D721Med (cell line): Measurements from ENCODE around the gene APOL3.

Experiments used
- DNase-seq: peaks from one replicate; pipeline ENCODE4 v3.0.0; 2011; ENCODE audit warnings: low spot score; ENCODE audit not compliant: insufficient read length
- FAIRE-seq: peaks from 2 replicates; lab custom pipeline; 2011; peaks lifted over from hg19 to GRCh38; lab: Jason Lieb, UNC
- TF ChIP-seq, protein P1 (sequence below): IDR thresholded peaks from 2 replicates; pipeline ENCODE4 v1.5.1; 2012; ENCODE audit warnings: mild to moderate bottlenecking, control low read depth; ENCODE audit not compliant: insufficient read depth; ENCODE audit errors: missing control alignments

The APOL3 gene

GRCh38 chr22:36180928-36181327 lies 20.4 kb upstream of the APOL3 start:
- TF ChIP-seq, protein P1, sequence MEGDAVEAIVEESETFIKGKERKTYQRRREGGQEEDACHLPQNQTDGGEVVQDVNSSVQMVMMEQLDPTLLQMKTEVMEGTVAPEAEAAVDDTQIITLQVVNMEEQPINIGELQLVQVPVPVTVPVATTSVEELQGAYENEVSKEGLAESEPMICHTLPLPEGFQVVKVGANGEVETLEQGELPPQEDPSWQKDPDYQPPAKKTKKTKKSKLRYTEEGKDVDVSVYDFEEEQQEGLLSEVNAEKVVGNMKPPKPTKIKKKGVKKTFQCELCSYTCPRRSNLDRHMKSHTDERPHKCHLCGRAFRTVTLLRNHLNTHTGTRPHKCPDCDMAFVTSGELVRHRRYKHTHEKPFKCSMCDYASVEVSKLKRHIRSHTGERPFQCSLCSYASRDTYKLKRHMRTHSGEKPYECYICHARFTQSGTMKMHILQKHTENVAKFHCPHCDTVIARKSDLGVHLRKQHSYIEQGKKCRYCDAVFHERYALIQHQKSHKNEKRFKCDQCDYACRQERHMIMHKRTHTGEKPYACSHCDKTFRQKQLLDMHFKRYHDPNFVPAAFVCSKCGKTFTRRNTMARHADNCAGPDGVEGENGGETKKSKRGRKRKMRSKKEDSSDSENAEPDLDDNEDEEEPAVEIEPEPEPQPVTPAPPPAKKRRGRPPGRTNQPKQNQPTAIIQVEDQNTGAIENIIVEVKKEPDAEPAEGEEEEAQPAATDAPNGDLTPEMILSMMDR = no peak
- FAIRE-seq (no peak), DNase-seq (no peak)

DNA sequence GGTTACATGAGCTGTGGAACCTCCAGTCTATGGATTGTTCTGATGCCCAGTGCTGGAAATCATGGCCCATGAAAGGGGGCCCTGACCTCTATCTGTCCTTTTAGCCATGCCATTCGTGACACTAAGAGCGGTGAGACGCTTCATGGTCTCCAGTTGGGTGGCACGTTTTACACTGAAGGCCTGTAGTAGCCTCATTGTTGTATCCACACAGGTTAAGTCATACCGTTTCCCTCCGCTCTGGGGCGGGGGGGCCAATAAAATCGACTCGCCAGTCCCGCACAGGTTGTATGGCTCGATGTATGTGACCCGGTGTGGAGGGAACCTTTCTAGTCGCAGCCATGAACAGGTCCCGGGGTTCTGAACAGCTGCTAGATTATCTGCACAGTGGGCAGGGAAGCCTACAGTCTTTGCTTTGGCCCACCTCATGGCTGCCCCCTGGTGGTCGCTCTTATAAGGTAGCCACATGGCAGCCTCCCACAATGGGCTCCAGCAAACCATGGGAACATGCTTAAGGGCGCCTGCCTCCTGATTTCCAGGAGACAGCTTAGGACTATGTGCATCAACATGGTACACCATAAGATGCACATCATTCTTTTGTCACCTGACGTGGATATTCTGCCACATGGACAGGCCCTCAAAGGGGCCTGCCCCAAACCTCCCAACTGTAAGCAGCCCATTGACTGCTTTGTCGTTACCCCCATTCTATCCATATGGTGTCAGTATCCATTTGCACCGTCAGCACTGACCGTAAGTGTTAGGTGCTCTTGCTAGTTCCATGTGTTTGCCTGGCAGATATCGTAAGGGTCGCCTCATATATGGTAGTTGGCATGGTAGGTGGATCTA lies 19.7 kb upstream of the APOL3 start:
- no peak for FAIRE-seq

GRCh38 chr22:36177160-36177559 lies 16.6 kb upstream of the APOL3 start:
- TF ChIP-seq, protein P1 = no peak
- no peak for DNase-seq
- FAIRE-seq = no peak

More for the DNA sequence above, 19.7 kb upstream of the APOL3 start:
- DNase-seq = no peak
- TF ChIP-seq, protein P1 = peak; percentile 57

GRCh38 chr22:36175892-36176291 lies 15.3 kb upstream of the APOL3 start:
- TF ChIP-seq, protein P1 = no peak
- DNase-seq (no peak), FAIRE-seq (no peak)

GRCh38 chr22:36171941-36172340 lies 11.4 kb upstream of the APOL3 start:
- no peak for DNase-seq
- TF ChIP-seq, protein P1 = no peak
- no peak for FAIRE-seq

DNA sequence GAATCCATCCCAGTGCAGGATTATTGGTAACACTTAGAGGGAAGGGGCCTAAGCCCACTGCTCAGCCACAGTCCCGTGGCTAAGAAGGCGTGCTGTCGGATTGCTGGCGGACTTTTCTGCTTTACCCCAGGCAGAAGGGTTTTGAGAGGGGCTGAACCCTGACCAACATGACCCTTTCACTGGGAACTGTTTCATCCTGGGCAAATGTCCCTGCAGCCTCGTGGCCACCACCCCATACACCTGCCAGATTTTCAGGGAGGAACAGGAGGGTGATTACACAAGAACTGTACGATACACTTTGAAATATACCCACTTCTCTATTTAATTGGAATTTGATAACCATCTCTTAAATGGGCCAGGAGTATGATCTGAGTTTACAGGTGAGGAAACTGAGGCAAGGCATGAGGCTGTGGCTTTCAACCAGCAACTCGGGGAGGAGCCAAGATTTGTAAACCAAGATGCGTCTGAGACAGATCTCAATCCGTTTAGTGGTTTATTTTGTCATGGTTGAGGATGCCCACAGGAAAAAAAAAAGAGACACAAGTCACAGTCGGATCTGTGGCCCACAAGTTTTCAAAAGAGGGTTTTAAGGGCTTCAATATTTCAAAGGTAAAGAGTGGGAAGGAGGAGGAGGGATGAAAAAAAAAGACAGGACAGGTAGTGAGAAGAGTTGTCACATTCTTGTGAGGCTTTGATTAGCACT lies 6.1 kb upstream of the APOL3 start:
- DNase-seq (no peak), FAIRE-seq (no peak)
- TF ChIP-seq, protein P1 = no peak
